H1 (cell line): ENCODE measurements around the gene PPOX. TPM values are rescaled to one million over a fixed set of nuclear protein-coding genes. Genes with fewer than 3 reads are reported as not detected.

Experiments used
- ATF2 ChIP-seq: IDR thresholded peaks from 2 replicates; pipeline ENCODE4 v1.6.1; 2012; ENCODE audit warnings: low read length, inconsistent platforms
- BACH1 ChIP-seq: IDR thresholded peaks from 2 replicates; pipeline ENCODE4 v1.6.1; 2012; ENCODE audit warnings: low read length, improper control_type of control experiment
- BCL11A ChIP-seq, 2 experiments: IDR thresholded peaks; one replicate each; pipeline ENCODE4 v1.6.1; 2011; ENCODE audit warnings: low read depth in 2 of 2, low read length in 2 of 2, mild to moderate bottlenecking in 2 of 2
- CEBPB ChIP-seq: IDR thresholded peaks from 2 replicates; pipeline ENCODE4 v1.6.1; 2012; ENCODE audit warnings: low read depth, low read length
- CHD1 ChIP-seq: IDR thresholded peaks from 2 replicates; pipeline ENCODE4 v1.6.1; 2012; ENCODE audit warnings: low read depth, low read length, improper control_type of control experiment
- EP300 ChIP-seq, 2 experiments: IDR thresholded peaks; 1 replicate in 1 of 2; 2 replicates in 1 of 2; pipeline ENCODE4 v1.6.1; 2011 to 2012; ENCODE audit warnings: low read depth in 2 of 2, low read length in 2 of 2, mild to moderate bottlenecking in 2 of 2, borderline replicate concordance in 1 of 2, inconsistent platforms in 1 of 2, moderate library complexity in 1 of 2
- FOSL1 ChIP-seq: IDR thresholded peaks from 2 replicates; pipeline ENCODE4 v1.6.1; 2011; ENCODE audit warnings: mild to moderate bottlenecking, low read depth, low read length, moderate library complexity; ENCODE audit not compliant: insufficient read depth
- KDM1A ChIP-seq: fragments of 200-600, 300-600 bp; sonication (generic); IDR thresholded peaks from 2 replicates; pipeline ENCODE4 v1.7.1; 2016; ENCODE audit warnings: mild to moderate bottlenecking, low read length, borderline replicate concordance
- KDM4A ChIP-seq: IDR thresholded peaks from one replicate; pipeline ENCODE4 v1.7.1; 2012; ENCODE audit warnings: low read depth, mild to moderate bottlenecking, moderate library complexity, low read length, inconsistent platforms; ENCODE audit not compliant: severe bottlenecking
- KDM5A ChIP-seq: fragments of 200-600 bp; IDR thresholded peaks from 2 replicates; pipeline ENCODE4 v1.7.1; 2012; ENCODE audit warnings: mild to moderate bottlenecking, low read length, inconsistent platforms, mixed read lengths
- MAX ChIP-seq: IDR thresholded peaks from 2 replicates; pipeline ENCODE4 v1.6.1; 2012; ENCODE audit warnings: inconsistent platforms
- NANOG ChIP-seq: IDR thresholded peaks from 2 replicates; pipeline ENCODE4 v1.6.1; 2011; ENCODE audit warnings: low read length, low read depth, mild to moderate bottlenecking, inconsistent platforms; ENCODE audit not compliant: insufficient read depth, poor library complexity, severe bottlenecking
- NRF1 ChIP-seq: IDR thresholded peaks from 2 replicates; pipeline ENCODE4 v1.6.1; 2011; ENCODE audit warnings: mild to moderate bottlenecking, low read depth, low read length, improper control_type of control experiment
- RNF2 ChIP-seq: fragments of 200-900, 300-1000 bp; sonication (generic); IDR thresholded peaks from 2 replicates; pipeline ENCODE4 v1.7.1; 2016; ENCODE audit warnings: borderline replicate concordance, low read depth, mild to moderate bottlenecking, antibody characterized with exemption, low read length; ENCODE audit not compliant: poor library complexity, severe bottlenecking; ENCODE audit errors: missing control alignments
- SAP30 ChIP-seq: fragments of 300-600 bp; sonication (generic); IDR thresholded peaks from 2 replicates; pipeline ENCODE4 v1.7.1; 2012; ENCODE audit warnings: low read length, moderate library complexity, mild to moderate bottlenecking, inconsistent platforms; ENCODE audit not compliant: insufficient read depth, insufficient replicate concordance
- SIN3A ChIP-seq, 2 experiments: IDR thresholded peaks in 1 of 2; conservative IDR thresholded peaks in 1 of 2; 2 replicates each; pipeline ENCODE4 v1.6.1; 2011 to 2012; ENCODE audit warnings: low read length in 2 of 2, improper control_type of control experiment in 1 of 2, low read depth in 1 of 2, mild to moderate bottlenecking in 1 of 2
- SIRT6 ChIP-seq: IDR thresholded peaks from one replicate; pipeline ENCODE4 v1.7.1; 2012; ENCODE audit warnings: low read length, inconsistent platforms
- SP2 ChIP-seq: IDR thresholded peaks from 2 replicates; pipeline ENCODE4 v1.6.1; 2012; ENCODE audit warnings: mild to moderate bottlenecking, low read length, inconsistent platforms
- SP4 ChIP-seq: IDR thresholded peaks from 2 replicates; pipeline ENCODE4 v1.6.1; 2012; ENCODE audit warnings: low read length, inconsistent platforms
- SRF ChIP-seq: IDR thresholded peaks from 2 replicates; pipeline ENCODE4 v1.6.1; 2011; ENCODE audit warnings: mild to moderate bottlenecking, low read depth, low read length, moderate library complexity
- SUZ12 ChIP-seq: fragments of 200-600 bp; sonication (generic); IDR thresholded peaks from 2 replicates; pipeline ENCODE4 v1.6.1; 2012; ENCODE audit warnings: mild to moderate bottlenecking, inconsistent platforms, low read length, moderate library complexity, mixed read lengths
- TCF12 ChIP-seq: IDR thresholded peaks from 2 replicates; pipeline ENCODE4 v1.6.1; 2011; ENCODE audit warnings: low read depth, mild to moderate bottlenecking, low read length
- TEAD4 ChIP-seq: IDR thresholded peaks from 2 replicates; pipeline ENCODE4 v1.6.1; 2012; ENCODE audit warnings: low read depth, low read length, inconsistent platforms, mixed read lengths
- polyA plus RNA-seq, 7 experiments: library from polyadenylated mRNA; depleted of rRNA in 3 of 7; stranded (reverse) in 5 of 7; unstranded in 2 of 7; fragments of >200 nt in 5 of 7; fragments of 200-250 nt in 2 of 7; gene quantifications; 1 replicate in 5 of 7; 2 replicates in 1 of 7; 4 replicates in 1 of 7; pipeline versions ENCODE4 v1.2.1 to v1.2.3, GENCODE V29; 2011 to 2013; ENCODE audit warnings: missing spikeins in 2 of 7, mixed read lengths in 2 of 7
- total RNA-seq: library from RNA; stranded (reverse); fragmentation: NEBNext Ultra II Directional; extraction: Animal tissue kit (Norgen Biotek cat#: 25700); gene quantifications from 2 replicates; pipeline ENCODE4 v1.2.1, GENCODE V29; 2021

The PPOX gene
- total and polyA plus RNA-seq, 2 of the 8 experiments (the other 6 are each of a cell fraction or from before 2014, with no cell fraction given) = 39.4 to 40.4 TPM

GRCh38 chr1:161153682-161154337, 12.4 kb upstream of the PPOX start, which contains the start of gene UFC1 (continued):
- TF ChIP-seq RNF2 (no peak), TEAD4 (no peak), SUZ12 (no peak), KDM5A (no peak; the same call in 1 of the 2 replicates), CEBPB (no peak), CHD1 (no peak), SIN3A (conservative IDR thresholded peaks at IDR 0.05 in 1 of 2, IDR thresholded peaks at IDR 0.05 in 1 of 2; ENCODE audit: low read depth in 1 of 2, low read length in 2 of 2) (peak; percentile 83 to 90; a peak in 2 of 4 replicates), KDM1A (no peak), NRF1 (no peak), SP2 (no peak), TCF12 (no peak), BACH1 (no peak), KDM4A (peak; percentile 78), FOSL1 (no peak), SP4 (no peak), NANOG (no peak), BCL11A (IDR thresholded peaks at IDR 0.05; ENCODE audit: low read depth in 2 of 2, low read length in 2 of 2) (no peak), SIRT6 (no peak), EP300 (IDR thresholded peaks at IDR 0.05; ENCODE audit: borderline replicate concordance in 1 of 2, low read depth in 2 of 2, low read length in 2 of 2) (0 out of 3 replicates have a peak, but pooled peaks of 1 of the 2 experiments have one; percentile 2), SAP30 (peak; percentile 65), MAX (peak; percentile 85), ATF2 (no peak), SRF (no peak)
